ENCODE results near the gene DISP2. TPM values are rescaled to one million over a fixed set of nuclear protein-coding genes. Genes with fewer than 3 reads are reported as not detected.

DISP2 gene
- total RNA-seq, 1 donor from 2014 or later: 3.2 TPM

GRCh38 chr15:40360015-40360414 lies 2.0 kb downstream of the DISP2 start:
- Histone ChIP-seq H3K36me3 (ENCODE audit: control insufficient read depth, insufficient read depth, low read length) (no peaks in the 10 kb centered on the region), H3K4me3 (ENCODE audit: low read depth, low read length) (no peak overlapping the region), H3K27me3 (ENCODE audit: control insufficient read depth, insufficient read depth, low read length) (peaks cover 25% of the 10 kb centered on the region)
- no peak for DNase-seq (ENCODE audit: low read depth)
- no peak for TF ChIP-seq CTCF (IDR thresholded peaks at IDR 0.05; ENCODE audit: insufficient read depth, low read length, poor library complexity, severe bottlenecking)

GRCh38 chr15:40361640-40362039 lies 3.6 kb downstream of the DISP2 start:
- no peak for TF ChIP-seq CTCF (IDR thresholded peaks at IDR 0.05; ENCODE audit: insufficient read depth, low read length, poor library complexity, severe bottlenecking)
- H3K36me3 ChIP-seq (ENCODE audit: control insufficient read depth, insufficient read depth, low read length): no peaks in the 10 kb centered on the region
- H3K4me3 ChIP-seq (ENCODE audit: low read depth, low read length): no peak overlapping the region
- no peak for DNase-seq (ENCODE audit: low read depth)
- H3K27me3 ChIP-seq (ENCODE audit: control insufficient read depth, insufficient read depth, low read length): peaks cover 25% of the 10 kb centered on the region

- Histone ChIP-seq H3K27me3 (ENCODE audit: control insufficient read depth, insufficient read depth, low read length) (peaks cover 27% of the 10 kb centered on the region), H3K4me3 (ENCODE audit: low read depth, low read length) (no peak overlapping the region), H3K36me3 (ENCODE audit: control insufficient read depth, insufficient read depth, low read length) (no peaks in the 10 kb centered on the region)
- no peak for DNase-seq (ENCODE audit: low read depth)
- TF ChIP-seq CTCF (IDR thresholded peaks at IDR 0.05; ENCODE audit: insufficient read depth, low read length, poor library complexity, severe bottlenecking): no peak
Observed at GRCh38 chr15:40363611-40364010, 5.6 kb downstream of the DISP2 start.

- peaks cover 23% of the 10 kb centered on the region for H3K27me3 ChIP-seq (ENCODE audit: control insufficient read depth, insufficient read depth, low read length)
- no peak for DNase-seq (ENCODE audit: low read depth)
- no peaks in the 10 kb centered on the region for H3K36me3 ChIP-seq (ENCODE audit: control insufficient read depth, insufficient read depth, low read length)
- H3K4me3 ChIP-seq (ENCODE audit: low read depth, low read length): no peak overlapping the region
- TF ChIP-seq CTCF (IDR thresholded peaks at IDR 0.05; ENCODE audit: insufficient read depth, low read length, poor library complexity, severe bottlenecking): no peak
Observed at GRCh38 chr15:40364251-40364650, 6.2 kb downstream of the DISP2 start.

GRCh38 chr15:40365016-40365415 lies 7.0 kb downstream of the DISP2 start:
- H3K36me3 ChIP-seq (ENCODE audit: control insufficient read depth, insufficient read depth, low read length): no peaks in the 10 kb centered on the region
- no peak for TF ChIP-seq CTCF (IDR thresholded peaks at IDR 0.05; ENCODE audit: insufficient read depth, low read length, poor library complexity, severe bottlenecking)
- H3K27me3 ChIP-seq (ENCODE audit: control insufficient read depth, insufficient read depth, low read length): peaks cover 26% of the 10 kb centered on the region
- DNase-seq (ENCODE audit: low read depth): no peak
- no peak overlapping the region for H3K4me3 ChIP-seq (ENCODE audit: low read depth, low read length)

- DNase-seq (ENCODE audit: low read depth): no peak
- no peaks in the 10 kb centered on the region for H3K36me3 ChIP-seq (ENCODE audit: control insufficient read depth, insufficient read depth, low read length)
- H3K4me3 ChIP-seq (ENCODE audit: low read depth, low read length): no peak overlapping the region
- H3K27me3 ChIP-seq (ENCODE audit: control insufficient read depth, insufficient read depth, low read length): peaks cover 30% of the 10 kb centered on the region
- no peak for TF ChIP-seq CTCF (IDR thresholded peaks at IDR 0.05; ENCODE audit: insufficient read depth, low read length, poor library complexity, severe bottlenecking)
Observed at GRCh38 chr15:40365624-40366456, 7.8 kb downstream of the DISP2 start.

All from kidney epithelial cell (primary cell).